WTC11 (cell line): Measurements from ENCODE around the gene ABCC6.

Experiments used
- ATF2 ChIP-seq: sonication (generic); formaldehyde crosslinking; IDR thresholded peaks from 2 replicates; pipeline ENCODE4 v1.8.1; 2022; ENCODE audit warnings: low read depth, missing genetic modification reagents, borderline replicate concordance
- CBFB ChIP-seq: sonication (generic); formaldehyde crosslinking; IDR thresholded peaks from 2 replicates; pipeline ENCODE4 v1.8.1; 2022; ENCODE audit warnings: mild to moderate bottlenecking, low read depth, missing genetic modification reagents
- CREM ChIP-seq: sonication (generic); formaldehyde crosslinking; IDR thresholded peaks from 2 replicates; pipeline ENCODE4 v1.8.1; 2022; ENCODE audit warnings: mild to moderate bottlenecking, missing genetic modification reagents, moderate library complexity
- CTCF ChIP-seq: fragments of 200-600 bp; IDR thresholded peaks from 2 replicates; pipeline ENCODE4 v1.8.0; 2022; ENCODE audit warnings: antibody characterized with exemption
- GABPB1 ChIP-seq: sonication (generic); formaldehyde crosslinking; IDR thresholded peaks from 2 replicates; pipeline ENCODE4 v1.8.1; 2023; ENCODE audit warnings: mild to moderate bottlenecking, missing genetic modification reagents
- KAT7 ChIP-seq: sonication (generic); formaldehyde crosslinking; IDR thresholded peaks from 2 replicates; pipeline ENCODE4 v1.8.1; 2023; ENCODE audit warnings: missing genetic modification reagents, mild to moderate bottlenecking, borderline replicate concordance
- MAX ChIP-seq: sonication (generic); formaldehyde crosslinking; IDR thresholded peaks from 2 replicates; pipeline ENCODE4 v1.8.0; 2022; ENCODE audit warnings: mild to moderate bottlenecking, missing genetic modification reagents
- NFYB ChIP-seq: sonication (generic); formaldehyde crosslinking; conservative IDR thresholded peaks from 2 replicates; pipeline ENCODE4 v1.8.0; 2022; ENCODE audit warnings: low read depth, missing genetic modification reagents
- STAT6 ChIP-seq: sonication (generic); formaldehyde crosslinking; conservative IDR thresholded peaks from 2 replicates; pipeline ENCODE4 v1.8.1; 2023; ENCODE audit warnings: mild to moderate bottlenecking, low read depth, missing genetic modification reagents, moderate library complexity
- TEAD4 ChIP-seq: sonication (generic); formaldehyde crosslinking; IDR thresholded peaks from 2 replicates; pipeline ENCODE4 v1.8.0; 2022; ENCODE audit warnings: mild to moderate bottlenecking, missing genetic modification reagents
- USF2 ChIP-seq: sonication (generic); formaldehyde crosslinking; IDR thresholded peaks from 2 replicates; pipeline ENCODE4 v1.8.1; 2023; ENCODE audit warnings: mild to moderate bottlenecking, missing genetic modification reagents, moderate library complexity
- ZNF121 ChIP-seq: sonication (generic); formaldehyde crosslinking; IDR thresholded peaks from 2 replicates; pipeline ENCODE4 v1.8.0; 2023; ENCODE audit warnings: missing genetic modification reagents
- ZNF512 ChIP-seq: sonication (generic); formaldehyde crosslinking; IDR thresholded peaks from 2 replicates; pipeline ENCODE4 v1.8.1; 2022; ENCODE audit warnings: missing genetic modification reagents, borderline replicate concordance

GRCh38 chr16:16111639-16112038, 111.7 kb downstream of the ABCC6 start:
- TF ChIP-seq GABPB1 (CRISPR knock-in tag) (no peak), MAX (CRISPR knock-in tag) (no peak), CTCF (no peak), NFYB (CRISPR knock-in tag) (no peak), ZNF512 (CRISPR knock-in tag) (no peak), CBFB (CRISPR knock-in tag) (no peak), ZNF121 (no peak), USF2 (CRISPR knock-in tag) (no peak), KAT7 (CRISPR knock-in tag) (no peak), ATF2 (CRISPR knock-in tag) (no peak), TEAD4 (no peak), STAT6 (no peak), CREM (CRISPR knock-in tag) (no peak)
